MM.1S (cell line): ENCODE results near the gene EFNA4.

Experiments used
- EZH2 ChIP-seq: fragments of 300-600 bp; sonication (generic); optimal IDR thresholded peaks from 2 replicates; pipeline ENCODE3; 2017; ENCODE audit warnings: low read depth, mild to moderate bottlenecking, antibody characterized with exemption, low read length, mixed read lengths
- EZH2phosphoT487 ChIP-seq: fragments of 300-600 bp; sonication (generic); IDR thresholded peaks from 2 replicates; pipeline ENCODE4 v1.6.1; 2018; ENCODE audit warnings: antibody characterized with exemption, low read length
- TF ChIP-seq, protein P1 (sequence below): fragments of 300-600 bp; sonication (generic); IDR thresholded peaks from 2 replicates; pipeline ENCODE4 v1.5.1; 2016; ENCODE audit warnings: antibody characterized with exemption, low read length, mixed read lengths

DNA sequence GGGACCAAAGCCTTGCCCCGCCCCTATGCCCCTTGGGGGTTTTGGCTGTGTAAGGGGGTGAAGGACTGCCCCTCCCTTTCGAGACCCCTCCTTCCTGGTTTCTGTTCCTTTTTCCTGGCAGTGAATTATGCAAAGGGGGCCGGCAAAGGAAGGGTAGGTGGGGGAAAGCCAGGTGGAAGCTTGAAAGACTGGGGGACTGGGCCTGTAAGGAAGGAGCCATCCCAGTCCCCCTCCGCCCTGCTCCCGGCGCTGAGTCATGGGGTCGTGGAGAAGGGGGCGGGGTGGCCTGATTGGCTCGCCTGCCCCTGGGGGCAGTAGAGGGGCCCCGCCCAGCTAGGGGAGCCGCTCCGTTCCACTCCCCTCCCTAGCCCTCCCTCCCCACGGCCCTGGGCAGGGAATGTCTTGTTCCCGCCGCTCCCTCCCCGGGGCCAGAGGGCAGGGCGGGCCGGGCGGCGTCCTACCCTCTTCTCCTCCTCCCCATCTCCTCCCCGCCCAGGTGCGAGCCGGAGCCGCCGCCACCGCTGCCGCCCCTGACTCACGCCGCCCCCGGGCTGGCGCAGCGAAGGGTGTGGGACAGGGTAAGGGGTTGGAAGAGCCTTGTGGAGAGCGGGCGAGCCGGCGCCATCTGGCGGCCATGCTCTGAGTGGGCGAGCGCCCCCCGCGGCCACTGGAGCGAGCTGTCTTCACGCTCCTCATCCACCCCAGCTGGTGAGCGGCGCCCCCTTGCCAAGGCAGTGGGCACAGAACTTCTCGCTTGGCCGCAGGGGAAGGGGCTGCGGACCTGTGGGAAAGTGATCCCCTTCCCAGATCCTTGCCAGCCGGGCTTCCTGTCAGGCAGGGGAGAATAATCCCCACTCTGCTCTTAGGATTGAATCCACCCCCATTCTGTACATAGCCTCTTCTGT is 46.2 kb upstream of the EFNA4 start:
- TF ChIP-seq EZH2 (no peak), EZH2phosphoT487 (no peak)
- TF ChIP-seq, protein P1, sequence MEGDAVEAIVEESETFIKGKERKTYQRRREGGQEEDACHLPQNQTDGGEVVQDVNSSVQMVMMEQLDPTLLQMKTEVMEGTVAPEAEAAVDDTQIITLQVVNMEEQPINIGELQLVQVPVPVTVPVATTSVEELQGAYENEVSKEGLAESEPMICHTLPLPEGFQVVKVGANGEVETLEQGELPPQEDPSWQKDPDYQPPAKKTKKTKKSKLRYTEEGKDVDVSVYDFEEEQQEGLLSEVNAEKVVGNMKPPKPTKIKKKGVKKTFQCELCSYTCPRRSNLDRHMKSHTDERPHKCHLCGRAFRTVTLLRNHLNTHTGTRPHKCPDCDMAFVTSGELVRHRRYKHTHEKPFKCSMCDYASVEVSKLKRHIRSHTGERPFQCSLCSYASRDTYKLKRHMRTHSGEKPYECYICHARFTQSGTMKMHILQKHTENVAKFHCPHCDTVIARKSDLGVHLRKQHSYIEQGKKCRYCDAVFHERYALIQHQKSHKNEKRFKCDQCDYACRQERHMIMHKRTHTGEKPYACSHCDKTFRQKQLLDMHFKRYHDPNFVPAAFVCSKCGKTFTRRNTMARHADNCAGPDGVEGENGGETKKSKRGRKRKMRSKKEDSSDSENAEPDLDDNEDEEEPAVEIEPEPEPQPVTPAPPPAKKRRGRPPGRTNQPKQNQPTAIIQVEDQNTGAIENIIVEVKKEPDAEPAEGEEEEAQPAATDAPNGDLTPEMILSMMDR = peak; percentile 100
